Sciatic nerve (tissue), 2 donors: ENCODE data around the gene SMG9. TPM values are rescaled to one million over a fixed set of nuclear protein-coding genes. Genes with fewer than 3 reads are reported as not detected.

ENCODE experiments used
- ATAC-seq: fragments of 200-7000 bp; cut with Tn5 transposase; one replicate; pipeline ENCODE4 v1.9.1; 2020; ENCODE audit warnings: mild to moderate bottlenecking, moderate library complexity
- DNase-seq: peaks from one replicate; pipeline ENCODE4 v3.0.0-alpha.2; 2020; ENCODE audit warnings: low spot score
- intact Hi-C: fragments of 100-400 bp; cut with DNase I; formaldehyde crosslinking; loops from one replicate; pipeline ENCODE4 v1.14.2; 2022
- total RNA-seq: library from RNA; stranded (reverse); fragmentation: NEBNext Ultra II Directional; extraction: Animal tissue kit (Norgen Biotek cat#: 25700); gene quantifications from one replicate; pipeline ENCODE4 v1.2.1, GENCODE V29; 2021
- donor health status: DM: no; HTN: no; CAD: no.
- donor health status: DM: no; HTN: no; CAD: no.

The SMG9 gene
- total RNA-seq, 1 donor from 2014 or later, result 41.1 TPM

DNA sequence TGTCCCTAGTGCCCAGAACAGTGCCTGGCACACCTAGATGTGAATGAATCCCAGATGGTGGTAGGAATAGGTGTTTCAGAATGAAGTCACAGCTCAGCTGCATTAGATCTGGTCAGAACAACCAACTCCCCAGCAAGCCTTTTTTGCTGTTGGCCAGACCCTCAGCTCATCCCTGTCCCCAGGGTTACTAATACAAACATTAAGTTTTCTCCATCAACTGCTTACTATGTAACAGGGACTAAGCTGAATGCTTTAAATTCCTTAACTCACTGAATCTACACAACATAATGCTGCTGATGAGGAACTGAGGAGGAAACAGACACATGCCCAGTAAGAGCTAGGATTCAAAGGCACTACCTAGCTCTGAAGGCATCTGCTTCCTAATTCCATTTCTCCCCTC, 18.8 kb downstream of the SMG9 start:
- DNase-seq, result no peak
- no peak for ATAC-seq
- intact Hi-C loops, result no loop called here

DNA sequence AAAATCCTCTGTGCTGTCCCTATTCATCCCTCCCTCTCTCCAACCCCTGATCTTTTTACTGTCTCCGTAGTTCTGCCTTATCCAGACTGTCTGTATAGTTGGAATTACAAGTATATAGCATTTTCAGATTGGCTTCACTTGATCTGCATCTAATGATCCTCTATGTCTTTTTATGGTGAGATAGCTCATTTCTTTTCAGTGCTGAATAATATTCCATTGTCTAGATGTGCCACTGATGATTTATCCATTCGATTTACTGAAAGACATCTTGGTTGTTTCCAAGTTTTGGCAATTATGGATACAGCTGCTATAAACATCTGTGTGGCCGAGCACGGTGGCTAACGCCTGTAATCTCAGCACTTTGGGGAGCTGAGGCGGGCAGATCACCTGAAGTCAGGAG, 19.7 kb downstream of the SMG9 start:
- intact Hi-C loops, result no loop called here
- no peak for DNase-seq
- ATAC-seq, result no peak

DNA sequence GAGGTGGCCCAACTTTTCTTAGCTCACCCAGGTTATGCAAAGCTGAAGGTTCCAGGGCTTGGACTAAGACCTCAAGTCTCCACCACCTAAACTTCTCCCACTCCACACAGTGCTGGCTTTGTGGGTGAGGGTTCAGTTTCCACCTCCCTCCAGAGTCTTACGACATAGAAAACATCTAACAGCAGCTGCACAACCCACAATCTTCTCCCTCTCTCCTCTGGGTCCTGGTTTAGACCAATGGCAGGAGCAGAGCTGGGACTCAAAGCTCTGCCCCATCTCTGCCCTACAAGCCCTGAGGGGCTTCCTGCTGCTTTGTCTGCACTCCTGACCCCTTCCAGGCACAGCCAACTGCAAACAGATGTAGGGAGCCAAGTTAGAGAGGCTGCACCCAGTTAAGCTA, 22.9 kb downstream of the SMG9 start:
- DNase-seq, result no peak
- ATAC-seq, result peak; percentile 79
- intact Hi-C loops, result no loop called here

DNA sequence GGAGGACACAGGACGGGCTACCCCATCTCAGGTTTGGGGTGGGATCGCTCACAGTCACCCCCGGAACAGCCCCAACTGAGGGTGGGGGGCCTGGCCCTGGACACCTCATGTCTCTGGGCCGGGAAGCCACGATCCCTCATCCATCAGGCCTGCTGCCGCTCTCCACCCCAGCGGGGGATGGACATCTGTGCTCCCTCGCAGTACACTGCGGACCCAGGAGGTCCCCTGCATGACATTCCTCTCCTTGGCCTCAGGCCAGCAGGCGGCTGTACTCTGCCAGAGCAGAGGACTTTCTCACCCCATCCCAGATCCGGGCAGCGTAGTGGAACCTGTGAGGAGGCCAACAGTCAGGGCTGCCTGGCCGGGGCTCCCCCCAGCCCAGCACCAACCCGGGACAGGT, 23.4 kb downstream of the SMG9 start:
- intact Hi-C loops, result no loop called here
- ATAC-seq (peak; percentile 33), DNase-seq (peak; percentile 66)

DNA sequence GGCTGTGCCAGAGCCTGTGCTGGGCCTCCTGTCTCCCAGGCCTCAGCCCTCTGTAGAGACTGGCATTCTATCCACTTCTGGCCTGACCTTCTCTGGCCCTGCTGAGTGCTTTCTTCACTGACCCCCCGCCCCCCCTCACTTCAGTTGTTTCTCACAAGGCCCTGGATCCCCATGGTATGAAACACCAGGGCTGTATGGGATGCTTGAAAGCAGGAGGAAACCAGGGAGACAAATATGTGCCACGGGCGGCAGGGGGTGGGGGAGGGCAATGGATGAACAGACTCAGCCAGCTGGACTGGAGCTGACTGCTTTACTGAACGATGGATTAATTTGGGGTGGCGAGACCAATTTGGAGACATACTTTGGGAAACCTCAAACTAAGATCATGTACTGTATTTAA, 24.8 kb downstream of the SMG9 start:
- intact Hi-C loops, result loop anchor here (5.0 kb wide), 1 partner anchor 1738 kb away; the partner anchor contains the start of gene ATP1A3
- ATAC-seq, result no peak
- DNase-seq, result no peak

DNA sequence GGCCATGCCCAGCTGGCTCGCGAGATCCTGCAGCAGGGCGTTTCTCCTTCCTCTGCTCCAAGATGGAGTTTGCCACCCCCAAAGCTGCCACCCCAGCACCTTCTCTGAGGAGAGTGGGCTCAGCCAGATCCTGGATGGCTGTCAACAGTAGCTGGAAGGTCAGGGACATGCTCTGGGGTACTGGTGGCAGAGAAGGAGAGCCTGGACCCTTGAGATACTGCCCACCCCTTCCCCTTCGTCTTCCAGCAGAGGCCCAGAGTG, 27.2 kb downstream of the SMG9 start:
- DNase-seq (no peak), ATAC-seq (no peak)
- intact Hi-C loops, result loop anchor here (5.0 kb wide), 1 partner anchor 1735 kb away; the partner anchor contains the start of gene ATP1A3

DNA sequence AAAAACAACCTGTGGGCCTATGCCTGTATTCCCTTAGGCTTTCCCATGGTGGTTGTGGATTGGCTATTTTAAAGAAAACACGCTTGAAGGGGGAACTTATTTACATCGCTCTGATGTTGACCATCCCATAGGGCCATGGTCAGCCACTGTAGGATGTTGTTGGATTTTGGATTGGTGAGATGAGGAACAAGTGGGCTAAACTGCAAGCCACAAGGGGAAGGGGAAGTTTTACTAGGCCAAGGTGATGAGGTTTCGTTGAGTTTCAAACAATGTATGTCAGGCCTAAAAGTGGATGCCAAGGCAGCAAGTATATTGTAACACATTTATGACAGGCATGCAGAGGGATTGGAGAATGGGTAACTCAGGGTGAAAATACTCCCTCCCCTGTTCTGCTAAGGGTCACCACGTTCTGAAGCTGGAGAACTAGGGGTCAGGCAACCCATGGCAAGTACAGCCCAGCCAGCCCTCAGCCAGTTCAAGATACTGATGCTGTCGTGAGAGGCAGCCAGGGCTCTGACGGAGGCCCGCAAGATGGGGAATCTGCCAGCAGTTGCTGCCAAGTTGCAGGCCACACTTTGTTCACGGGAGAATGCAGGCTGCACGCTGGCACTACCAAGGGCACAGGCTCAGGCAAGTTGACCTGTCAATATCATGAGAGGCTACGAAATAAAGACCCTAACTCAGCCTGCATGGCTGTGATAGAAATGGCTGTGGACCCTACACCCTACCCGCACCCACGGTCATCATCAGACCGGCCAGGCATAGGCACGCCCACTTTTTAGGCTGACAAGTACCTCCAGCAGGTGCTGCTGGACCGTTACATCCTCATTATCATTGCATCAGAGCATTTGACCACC, 27.8 kb downstream of the SMG9 start:
- intact Hi-C loops, result loop anchor here (5.0 kb wide), 1 partner anchor 1735 kb away; the partner anchor contains the start of gene ATP1A3
- DNase-seq (no peak), ATAC-seq (no peak)

DNA sequence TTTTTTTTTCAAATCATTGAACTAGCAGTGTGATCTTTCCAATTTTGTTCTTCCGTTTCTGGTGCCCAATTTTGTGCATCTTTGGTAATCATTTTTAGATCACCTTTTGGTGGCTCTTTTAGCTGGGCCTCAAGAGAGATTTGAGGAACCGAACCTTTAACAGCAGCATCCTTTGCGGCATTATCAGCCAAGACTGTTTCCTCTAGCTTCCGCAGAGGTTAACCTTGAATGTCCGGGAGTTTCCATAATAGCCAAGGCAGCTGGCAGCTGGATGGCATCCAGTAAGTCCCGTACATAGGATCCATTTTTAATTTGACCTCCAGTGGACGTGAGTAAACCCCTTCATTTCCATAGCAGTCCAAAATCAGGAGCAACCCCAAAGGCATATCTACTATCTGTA, 29.3 kb downstream of the SMG9 start:
- ATAC-seq (no peak), DNase-seq (no peak)
- intact Hi-C loops, result loop anchor here (5.0 kb wide), 1 partner anchor 1733 kb away; the partner anchor contains the start of gene ATP1A3

DNA sequence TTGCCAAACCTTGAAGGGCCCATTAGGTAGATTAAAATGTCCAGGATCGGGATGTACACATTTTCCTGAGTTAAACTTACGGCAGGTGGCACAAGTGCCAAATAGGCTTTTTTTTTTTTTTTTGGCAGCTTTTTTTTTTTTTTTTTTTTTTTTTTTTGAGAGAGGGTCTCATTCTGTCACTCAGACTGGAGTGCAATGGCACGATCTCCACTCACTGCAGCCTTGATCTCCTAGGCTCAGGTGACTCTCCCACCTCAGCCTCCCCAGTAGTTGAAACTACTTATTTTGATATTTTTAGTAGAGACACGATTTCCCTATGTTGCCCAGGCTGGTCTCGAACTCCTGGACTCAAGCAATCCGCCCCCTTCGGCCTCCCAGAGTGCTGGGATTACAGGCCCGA, 29.9 kb downstream of the SMG9 start:
- DNase-seq (no peak), ATAC-seq (no peak)
- intact Hi-C loops, result loop anchor here (5.0 kb wide), 1 partner anchor 1733 kb away; the partner anchor contains the start of gene ATP1A3

DNA sequence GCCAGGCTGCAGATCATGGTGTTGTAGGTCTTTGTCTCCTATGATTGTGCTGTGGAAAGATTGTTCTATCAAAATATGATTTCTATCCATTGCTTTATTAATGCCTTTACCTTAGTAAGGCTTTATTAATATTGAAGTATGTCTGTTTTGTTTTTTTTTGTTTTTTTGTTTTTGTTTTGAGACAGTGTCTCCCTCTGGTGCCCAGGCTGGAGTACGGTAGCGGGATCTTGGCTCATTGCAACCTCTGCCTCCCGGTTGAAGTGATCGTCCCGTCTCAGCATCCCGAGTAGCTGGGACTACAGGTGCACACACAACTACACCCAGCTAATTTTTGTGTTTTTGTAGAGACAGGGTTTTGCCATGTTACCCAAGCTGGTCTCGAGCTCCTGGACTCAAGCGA, 31.2 kb downstream of the SMG9 start:
- ATAC-seq, result no peak
- intact Hi-C loops, result no loop called here
- no peak for DNase-seq

DNA sequence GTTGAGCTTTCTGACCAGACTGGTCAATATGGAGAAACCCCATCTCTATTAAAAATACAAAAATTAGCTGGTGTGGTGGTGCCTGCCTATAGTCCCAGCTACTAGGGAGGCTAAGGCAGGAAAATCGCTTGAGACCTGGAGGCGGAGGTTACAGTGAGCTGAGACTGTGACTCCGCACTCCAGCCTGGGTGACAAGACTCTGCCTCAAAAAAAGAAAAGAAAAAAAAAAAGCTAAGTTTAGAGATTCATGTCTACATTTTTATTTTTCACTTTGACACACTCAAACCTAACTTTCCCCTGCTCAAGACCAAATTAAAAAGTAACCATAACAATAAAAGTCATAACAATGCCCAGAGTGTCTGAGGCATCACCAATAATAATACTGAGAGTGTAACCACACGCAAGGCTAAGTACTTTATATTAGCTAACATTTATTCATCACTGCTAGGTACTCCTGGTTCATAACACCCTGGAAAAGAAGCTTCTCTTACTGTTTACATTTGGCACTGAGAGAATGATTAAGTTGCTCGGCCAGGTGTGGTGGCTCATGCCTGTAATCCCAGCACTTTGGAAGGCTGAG, 33.2 kb downstream of the SMG9 start:
- intact Hi-C loops, result no loop called here
- ATAC-seq (no peak), DNase-seq (no peak)

DNA sequence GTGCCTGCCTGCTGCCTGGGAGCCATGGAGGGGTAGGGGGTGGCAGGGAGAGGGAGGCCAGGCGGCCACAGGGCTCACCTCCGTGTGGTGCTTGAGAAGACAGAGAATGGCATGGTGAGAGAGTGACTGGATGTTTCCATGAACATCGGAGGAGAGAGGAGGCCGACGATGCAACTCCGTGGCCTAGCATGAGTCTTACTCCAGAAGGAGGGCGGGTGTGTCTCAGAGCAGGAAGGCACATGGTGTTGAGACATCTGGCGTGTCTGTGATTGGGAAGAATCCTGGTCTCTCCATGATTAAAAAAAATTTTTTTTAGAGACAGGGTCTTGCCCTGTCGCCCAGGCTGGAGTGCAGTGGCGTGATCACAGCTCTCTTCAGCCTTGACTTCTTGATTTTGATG, 33.8 kb downstream of the SMG9 start:
- no peak for ATAC-seq
- intact Hi-C loops, result no loop called here

DNA sequence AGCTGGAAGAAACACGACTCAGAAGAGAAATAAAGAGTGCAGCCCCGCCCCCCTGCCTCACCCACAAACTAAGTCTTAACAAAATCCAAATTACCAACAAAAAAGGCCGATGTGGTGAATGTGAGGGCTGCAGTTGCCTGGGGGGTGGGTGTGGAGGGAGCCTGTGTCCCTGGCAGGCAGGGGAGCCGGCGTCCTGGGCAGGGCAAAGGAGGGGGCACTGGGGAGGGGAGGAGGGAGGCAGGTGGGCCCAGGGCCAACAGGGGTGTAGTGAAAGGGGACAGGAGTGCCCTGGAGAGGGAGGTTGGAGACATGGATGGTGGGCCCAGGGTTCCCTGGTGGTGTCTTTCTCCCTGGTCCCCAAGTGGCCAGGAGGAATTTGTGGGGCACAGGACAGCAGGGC, 34.8 kb downstream of the SMG9 start:
- intact Hi-C loops, result no loop called here
- ATAC-seq (no peak), DNase-seq (no peak)

More for the DNA sequence above, 33.8 kb downstream of the SMG9 start:
- DNase-seq, result no peak

DNA sequence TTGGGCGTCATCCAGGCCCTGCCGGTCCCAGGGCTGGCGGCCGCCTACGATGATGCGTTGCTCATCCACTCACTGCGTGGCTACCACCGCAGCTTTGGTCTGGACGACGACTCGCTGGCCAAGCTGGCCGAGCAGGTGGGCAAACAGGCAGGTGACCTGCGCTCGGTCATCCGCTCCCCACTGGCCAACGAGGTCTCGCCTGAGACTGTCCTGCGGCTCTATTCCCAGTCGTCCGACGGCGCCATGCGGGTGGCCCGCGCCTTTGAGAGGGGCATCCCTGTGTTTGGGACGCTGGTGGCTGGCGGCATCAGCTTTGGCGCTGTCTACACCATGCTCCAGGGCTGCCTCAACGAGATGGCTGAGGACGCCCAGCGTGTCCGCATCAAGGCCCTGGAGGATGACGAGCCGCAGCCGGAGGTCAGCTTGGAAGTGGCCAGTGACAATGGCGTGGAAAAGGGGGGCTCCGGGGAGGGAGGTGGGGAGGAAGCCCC, 35.3 kb downstream of the SMG9 start:
- intact Hi-C loops, result no loop called here
- ATAC-seq (no peak), DNase-seq (no peak)

DNA sequence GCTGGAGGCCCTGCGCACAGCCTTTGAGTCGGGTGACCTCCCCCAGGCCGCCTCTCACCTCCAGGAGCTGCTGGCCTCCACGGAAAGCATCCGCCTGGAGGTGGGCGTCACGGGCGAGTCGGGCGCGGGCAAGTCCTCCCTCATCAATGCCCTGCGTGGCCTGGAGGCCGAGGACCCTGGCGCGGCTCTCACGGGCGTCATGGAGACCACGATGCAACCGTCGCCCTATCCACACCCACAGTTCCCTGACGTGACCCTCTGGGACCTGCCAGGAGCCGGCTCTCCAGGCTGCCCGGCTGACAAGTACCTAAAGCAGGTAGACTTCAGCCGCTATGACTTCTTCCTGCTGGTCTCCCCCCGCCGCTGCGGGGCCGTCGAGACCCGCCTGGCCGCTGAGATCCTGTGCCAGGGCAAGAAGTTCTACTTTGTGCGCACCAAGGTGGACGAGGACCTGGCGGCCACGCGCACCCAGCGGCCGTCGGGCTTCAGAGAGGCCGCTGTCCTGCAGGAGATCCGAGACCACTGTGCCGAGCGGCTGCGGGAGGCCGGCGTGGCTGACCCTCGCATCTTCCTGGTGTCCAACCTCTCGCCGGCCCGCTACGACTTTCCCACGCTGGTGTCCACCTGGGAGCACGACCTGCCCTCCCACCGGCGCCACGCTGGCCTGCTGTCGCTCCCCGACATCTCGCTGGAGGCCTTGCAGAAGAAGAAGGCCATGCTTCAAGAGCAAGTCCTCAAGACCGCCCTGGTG, 36.0 kb downstream of the SMG9 start:
- intact Hi-C loops, result no loop called here
- ATAC-seq (no peak), DNase-seq (no peak)

DNA sequence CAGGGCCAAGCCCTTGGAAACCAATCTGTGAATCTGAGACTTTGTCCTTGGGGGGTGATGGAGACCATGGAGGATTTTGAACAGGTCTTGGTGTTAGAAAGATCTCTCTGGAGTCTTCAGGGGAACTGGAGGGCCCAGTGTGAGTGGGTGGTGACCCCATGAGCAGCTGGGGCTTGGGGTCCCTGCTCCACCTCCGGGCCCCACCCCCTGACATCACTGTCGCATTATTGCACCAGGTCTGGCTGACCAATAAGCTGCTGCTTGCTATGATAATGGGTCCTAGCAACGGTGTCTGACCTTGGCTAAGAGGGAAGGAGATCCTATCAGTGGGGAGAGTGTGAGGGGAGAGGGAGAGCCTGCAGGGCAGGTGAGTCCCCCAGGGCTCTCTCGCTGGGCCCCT, 39.0 kb downstream of the SMG9 start, which contains the start of gene IRGC:
Gene IRGC, plus strand, starts transcription at position 301 of the 400 bp plus-strand sequence. CDS start 2,483 bp downstream, outside the sequence.
- intact Hi-C loops, result no loop called here
- DNase-seq, result no peak
- ATAC-seq, result no peak

DNA sequence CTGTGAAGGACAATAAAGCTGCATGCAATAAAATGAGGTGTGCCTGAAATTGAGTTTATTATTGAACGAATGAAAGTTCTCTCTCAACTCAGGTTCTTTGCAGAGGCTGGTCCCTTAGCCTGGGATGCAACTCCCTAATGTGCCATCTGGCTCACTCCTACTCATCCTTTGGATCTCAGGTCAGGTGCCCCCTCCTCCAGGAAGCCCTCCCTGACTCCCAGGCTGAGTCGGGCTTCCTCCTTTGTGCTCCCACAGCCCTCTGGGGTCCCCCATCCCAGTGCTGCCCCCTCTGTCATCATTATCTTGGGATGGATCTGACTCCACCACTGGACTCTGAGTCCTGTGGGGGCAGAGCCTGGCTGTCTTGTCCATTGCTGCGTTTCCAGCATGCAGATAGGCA, 41.6 kb downstream of the SMG9 start:
- intact Hi-C loops, result no loop called here
- no peak for ATAC-seq

DNA sequence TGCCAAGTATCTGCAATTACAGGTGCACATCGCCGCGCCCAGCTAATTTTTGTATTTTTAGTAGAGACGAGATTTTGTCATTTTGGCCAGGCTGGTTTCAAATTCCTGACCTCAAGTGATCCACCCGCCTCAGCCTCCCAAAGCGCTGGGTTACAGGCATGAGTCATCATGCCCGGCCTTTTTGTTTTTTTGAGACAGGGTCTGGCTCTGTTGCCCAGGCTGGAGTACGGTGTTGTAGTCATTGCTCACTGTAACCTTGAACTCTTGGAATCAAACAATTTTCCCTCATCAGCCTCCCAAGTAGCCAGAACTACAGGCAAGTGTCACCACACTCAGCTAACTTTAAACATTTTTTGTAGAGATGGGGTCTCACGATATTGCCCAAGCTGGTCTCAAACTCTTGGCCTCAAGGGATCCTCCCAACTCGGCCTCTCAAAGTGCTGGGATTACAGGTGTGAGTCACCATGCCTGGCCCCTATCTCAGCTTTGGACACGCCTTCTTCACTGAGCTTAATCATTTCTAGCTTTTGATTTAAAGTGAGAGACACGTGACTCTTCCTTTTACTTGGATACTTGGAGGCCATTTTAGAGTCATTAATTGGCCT, 42.9 kb downstream of the SMG9 start:
- no peak for ATAC-seq
- DNase-seq, result no peak
- intact Hi-C loops, result no loop called here

More for the DNA sequence above, 41.6 kb downstream of the SMG9 start:
- DNase-seq, result no peak

DNA sequence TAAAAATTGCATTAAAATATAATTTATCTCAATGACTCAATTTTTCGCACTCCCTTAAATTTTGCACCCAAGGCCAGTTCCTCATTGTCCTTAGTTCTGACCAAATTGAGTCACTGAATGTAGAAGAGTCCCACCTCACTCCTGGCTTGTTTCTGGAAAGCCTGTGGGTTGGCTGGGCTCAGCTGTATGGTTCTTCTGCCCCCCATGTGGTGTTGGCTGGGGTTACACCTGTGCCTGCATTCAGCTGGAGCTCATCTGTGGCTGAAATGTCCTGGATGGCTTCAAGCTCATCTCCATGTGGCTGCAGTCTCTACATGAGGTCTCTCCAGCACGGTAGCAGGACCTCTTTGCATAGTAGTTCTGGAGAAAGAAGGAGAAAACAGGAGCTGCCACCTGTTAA, 46.0 kb downstream of the SMG9 start:
- no peak for ATAC-seq
- no peak for DNase-seq
- intact Hi-C loops, result no loop called here
